MM.1S (cell line): ENCODE measurements around the gene PTH1R.

Experiments
- DNase-seq: peaks from one replicate; pipeline ENCODE4 v3.0.0-alpha.2; 2015
- H2AFZ ChIP-seq: fragments of 300-600 bp; sonication (generic); 2 replicates; pipeline ENCODE4 v1.6.0; 2016; ENCODE audit warnings: antibody characterized with exemption, low read length
- H3F3A ChIP-seq: fragments of 300-600 bp; sonication (generic); 2 replicates; pipeline ENCODE4 v1.6.1; 2016; ENCODE audit warnings: mild to moderate bottlenecking, antibody characterized with exemption, low read length, moderate library complexity, mixed read lengths; ENCODE audit not compliant: insufficient read depth
- H3K27ac ChIP-seq: fragments of 300-600 bp; sonication (generic); 2 replicates; pipeline ENCODE4 v1.5.1; 2016; ENCODE audit warnings: mild to moderate bottlenecking, low read length
- H3K27me3 ChIP-seq: fragments of 300-600 bp; sonication (generic); replicated peaks from 2 replicates; pipeline ENCODE4 v1.6.0; 2016; ENCODE audit warnings: low read length; ENCODE audit not compliant: insufficient read depth
- H3K36me3 ChIP-seq: fragments of 300-600 bp; sonication (generic); replicated peaks from 2 replicates; pipeline ENCODE4 v1.6.1; 2016; ENCODE audit warnings: mild to moderate bottlenecking, low read length, mixed read lengths; ENCODE audit not compliant: insufficient read depth
- H3K4me1 ChIP-seq: fragments of 300-600 bp; sonication (generic); 2 replicates; pipeline ENCODE4 v1.6.1; 2016; ENCODE audit warnings: low read length, mixed read lengths
- H3K4me2 ChIP-seq: fragments of 300-600 bp; sonication (generic); 2 replicates; pipeline ENCODE4 v1.6.0; 2016; ENCODE audit warnings: low read depth, low read length
- H3K4me3 ChIP-seq: fragments of 300-600 bp; sonication (generic); 2 replicates; pipeline ENCODE4 v1.5.1; 2016; ENCODE audit warnings: low read length, mixed read lengths
- H3K79me2 ChIP-seq: fragments of 300-600 bp; sonication (generic); 2 replicates; pipeline ENCODE4 v1.6.1; 2016; ENCODE audit warnings: mixed run types, low read length, mixed read lengths
- H3K9ac ChIP-seq: fragments of 300-600 bp; sonication (generic); 2 replicates; pipeline ENCODE4 v1.6.1; 2016; ENCODE audit warnings: low read length, mixed read lengths
- H3K9me2 ChIP-seq: fragments of 300-600 bp; sonication (generic); replicated peaks from 2 replicates; pipeline ENCODE4 v1.6.1; 2016; ENCODE audit warnings: mild to moderate bottlenecking, low read length, mixed read lengths; ENCODE audit not compliant: insufficient read depth
- H3K9me3 ChIP-seq: fragments of 300-600 bp; sonication (generic); replicated peaks from 2 replicates; pipeline ENCODE4 v1.6.1; 2016; ENCODE audit warnings: mild to moderate bottlenecking, low read length, mixed read lengths; ENCODE audit not compliant: insufficient read depth
- H4K20me1 ChIP-seq: fragments of 300-600 bp; sonication (generic); 2 replicates; pipeline ENCODE4 v1.6.1; 2016; ENCODE audit warnings: mild to moderate bottlenecking, low read length, moderate library complexity, mixed read lengths; ENCODE audit not compliant: insufficient read depth
- CTCF ChIP-seq: fragments of 300-600 bp; sonication (generic); IDR thresholded peaks from 2 replicates; pipeline ENCODE4 v1.5.1; 2016; ENCODE audit warnings: antibody characterized with exemption, low read length, mixed read lengths
- EZH2 ChIP-seq: fragments of 300-600 bp; sonication (generic); optimal IDR thresholded peaks from 2 replicates; pipeline ENCODE3; 2017; ENCODE audit warnings: low read depth, mild to moderate bottlenecking, antibody characterized with exemption, low read length, mixed read lengths
- EZH2phosphoT487 ChIP-seq: fragments of 300-600 bp; sonication (generic); IDR thresholded peaks from 2 replicates; pipeline ENCODE4 v1.6.1; 2018; ENCODE audit warnings: antibody characterized with exemption, low read length

Gene PTH1R

GRCh38 chr3:46948830-46949671 lies 71.5 kb downstream of the PTH1R start:
- Histone ChIP-seq H3K4me1 (peaks cover 7% of the 10 kb centered on the region), H3K9ac (no peak overlapping the region), H3K9me2 (no peaks in the 10 kb centered on the region), H3F3A (no peaks in the 10 kb centered on the region), H2AFZ (no peak overlapping the region), H3K4me3 (no peak overlapping the region), H3K27ac (no peak overlapping the region), H3K79me2 (peaks cover 98% of the 10 kb centered on the region), H3K36me3 (peaks cover 3% of the 10 kb centered on the region; the same call in 1 of the 2 replicates), H4K20me1 (peaks cover 86% of the 10 kb centered on the region), H3K27me3 (no peaks in the 10 kb centered on the region), H3K9me3 (no peaks in the 10 kb centered on the region), H3K4me2 (no peak overlapping the region)
- TF ChIP-seq CTCF (no peak), EZH2 (no peak), EZH2phosphoT487 (no peak)
- DNase-seq = peak; percentile 27

GRCh38 chr3:46950177-46950576 lies 72.7 kb downstream of the PTH1R start:
- Histone ChIP-seq H3K9me3 (no peaks in the 10 kb centered on the region), H3K4me1 (peaks cover 7% of the 10 kb centered on the region), H3K36me3 (peaks cover 3% of the 10 kb centered on the region; the same call in 1 of the 2 replicates), H3K4me3 (no peak overlapping the region), H2AFZ (no peak overlapping the region), H4K20me1 (peaks cover 86% of the 10 kb centered on the region), H3K9ac (no peak overlapping the region), H3K9me2 (no peaks in the 10 kb centered on the region), H3K79me2 (peaks cover 98% of the 10 kb centered on the region), H3K27me3 (no peaks in the 10 kb centered on the region), H3K4me2 (no peak overlapping the region), H3F3A (no peaks in the 10 kb centered on the region), H3K27ac (no peak overlapping the region)
- DNase-seq = no peak
- no peak for TF ChIP-seq CTCF
- no peak for TF ChIP-seq EZH2phosphoT487
- no peak for TF ChIP-seq EZH2

DNA sequence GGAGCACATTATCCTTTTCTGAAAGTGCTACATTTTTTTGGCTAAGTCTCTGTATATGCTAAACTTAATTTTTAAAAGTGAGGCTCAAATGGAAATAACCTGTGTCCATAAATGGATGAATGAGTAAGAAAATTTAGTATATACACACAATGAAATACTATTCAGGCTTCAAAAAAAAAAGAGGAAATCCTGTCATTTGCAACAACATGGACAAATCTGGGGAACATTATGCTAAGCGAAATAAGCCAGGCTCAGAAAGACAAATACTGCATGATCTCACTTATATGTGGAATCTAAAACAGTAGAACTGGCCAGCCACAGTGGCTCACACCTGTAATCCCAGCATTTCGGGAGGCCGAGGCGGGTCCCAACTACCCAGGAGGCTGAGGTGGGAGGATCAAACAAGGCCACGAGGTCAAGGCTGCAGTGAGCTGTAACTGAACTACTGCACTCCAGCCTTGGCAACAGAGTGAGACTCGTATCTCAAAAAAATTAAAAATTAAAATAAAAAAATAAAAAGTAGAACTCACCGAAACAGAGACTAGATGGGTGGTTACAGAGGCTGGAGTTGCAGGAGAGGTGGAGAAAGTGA lies 73.2 kb downstream of the PTH1R start:
- H3K9me3 ChIP-seq = no peaks in the 10 kb centered on the region
- H3K27ac ChIP-seq = no peak overlapping the region
- peaks cover 98% of the 10 kb centered on the region for H3K79me2 ChIP-seq
- TF ChIP-seq EZH2 = no peak
- no peak for TF ChIP-seq EZH2phosphoT487
- H3F3A ChIP-seq = no peaks in the 10 kb centered on the region
- no peak overlapping the region for H2AFZ ChIP-seq
- DNase-seq = no peak
- peaks cover 7% of the 10 kb centered on the region for H3K4me1 ChIP-seq
- H3K36me3 ChIP-seq = peaks cover 3% of the 10 kb centered on the region; the same call in 1 of the 2 replicates
- no peak overlapping the region for H3K9ac ChIP-seq
- H3K4me3 ChIP-seq = no peak overlapping the region
- H3K4me2 ChIP-seq = no peak overlapping the region
- peaks cover 88% of the 10 kb centered on the region for H4K20me1 ChIP-seq
- no peaks in the 10 kb centered on the region for H3K9me2 ChIP-seq
- no peaks in the 10 kb centered on the region for H3K27me3 ChIP-seq
